Subcutaneous adipose tissue (tissue), 4 donors: Measurements from ENCODE around the gene SPOCK1. TPM values are rescaled to one million over a fixed set of nuclear protein-coding genes. Genes with fewer than 3 reads are reported as not detected.

Experiments used
- total RNA-seq, 4 donors: library from RNA; depleted of rRNA; stranded (reverse); fragments of >200 nt; gene quantifications; one replicate each; pipeline ENCODE4 v1.1.0, GENCODE V29; 2016
- TF ChIP-seq, protein P1 (sequence below): fragments of 450-650 bp; IDR thresholded peaks from one replicate; pipeline ENCODE4 v1.5.1; 2016; ENCODE audit warnings: low read depth, mild to moderate bottlenecking, control low read depth, antibody characterized with exemption, moderate library complexity

Gene SPOCK1
- total RNA-seq, 4 donors from 2014 or later = 55.2 to 84.6 (median 70.1) TPM

DNA sequence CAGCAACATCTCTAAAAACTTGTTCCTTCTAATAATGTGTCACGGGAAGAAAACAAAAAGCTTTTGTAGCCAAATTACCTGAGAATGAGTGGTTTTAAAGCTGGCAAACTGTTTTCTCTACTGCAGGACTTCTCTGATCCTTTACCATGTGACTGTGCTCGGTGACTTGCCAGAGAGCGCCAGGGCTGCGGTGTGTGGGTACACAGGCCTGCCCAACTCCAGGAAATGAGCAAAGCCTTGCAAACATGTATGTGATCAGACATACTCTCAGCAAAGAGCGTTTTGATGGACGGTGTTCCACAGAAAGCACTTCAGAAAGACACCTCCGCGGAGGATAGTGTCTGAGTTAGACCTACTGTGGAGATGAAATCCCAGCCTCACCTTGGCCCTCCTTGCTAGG lies 157.3 kb downstream of the SPOCK1 start:
- TF ChIP-seq, protein P1, sequence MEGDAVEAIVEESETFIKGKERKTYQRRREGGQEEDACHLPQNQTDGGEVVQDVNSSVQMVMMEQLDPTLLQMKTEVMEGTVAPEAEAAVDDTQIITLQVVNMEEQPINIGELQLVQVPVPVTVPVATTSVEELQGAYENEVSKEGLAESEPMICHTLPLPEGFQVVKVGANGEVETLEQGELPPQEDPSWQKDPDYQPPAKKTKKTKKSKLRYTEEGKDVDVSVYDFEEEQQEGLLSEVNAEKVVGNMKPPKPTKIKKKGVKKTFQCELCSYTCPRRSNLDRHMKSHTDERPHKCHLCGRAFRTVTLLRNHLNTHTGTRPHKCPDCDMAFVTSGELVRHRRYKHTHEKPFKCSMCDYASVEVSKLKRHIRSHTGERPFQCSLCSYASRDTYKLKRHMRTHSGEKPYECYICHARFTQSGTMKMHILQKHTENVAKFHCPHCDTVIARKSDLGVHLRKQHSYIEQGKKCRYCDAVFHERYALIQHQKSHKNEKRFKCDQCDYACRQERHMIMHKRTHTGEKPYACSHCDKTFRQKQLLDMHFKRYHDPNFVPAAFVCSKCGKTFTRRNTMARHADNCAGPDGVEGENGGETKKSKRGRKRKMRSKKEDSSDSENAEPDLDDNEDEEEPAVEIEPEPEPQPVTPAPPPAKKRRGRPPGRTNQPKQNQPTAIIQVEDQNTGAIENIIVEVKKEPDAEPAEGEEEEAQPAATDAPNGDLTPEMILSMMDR = no peak

DNA sequence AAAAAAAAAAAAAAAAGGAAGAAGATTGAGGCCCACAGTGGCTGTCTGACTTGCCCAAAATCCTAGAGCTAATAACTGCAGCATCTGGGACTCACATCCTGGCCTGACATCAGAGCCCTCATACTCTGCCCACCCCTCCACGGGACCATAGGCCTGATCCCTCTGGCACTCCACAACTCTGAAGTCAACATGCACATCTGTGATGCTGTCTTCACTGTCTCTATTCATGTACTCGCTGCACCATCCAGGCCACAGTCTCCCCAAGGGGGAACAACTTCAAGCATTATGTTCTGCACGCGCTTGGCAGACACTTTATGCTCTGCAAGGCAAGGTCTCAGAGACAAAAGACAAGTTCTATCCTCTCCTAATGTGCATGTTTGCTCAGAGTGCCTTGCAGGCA lies 158.2 kb downstream of the SPOCK1 start:
- TF ChIP-seq, protein P1 = no peak

DNA sequence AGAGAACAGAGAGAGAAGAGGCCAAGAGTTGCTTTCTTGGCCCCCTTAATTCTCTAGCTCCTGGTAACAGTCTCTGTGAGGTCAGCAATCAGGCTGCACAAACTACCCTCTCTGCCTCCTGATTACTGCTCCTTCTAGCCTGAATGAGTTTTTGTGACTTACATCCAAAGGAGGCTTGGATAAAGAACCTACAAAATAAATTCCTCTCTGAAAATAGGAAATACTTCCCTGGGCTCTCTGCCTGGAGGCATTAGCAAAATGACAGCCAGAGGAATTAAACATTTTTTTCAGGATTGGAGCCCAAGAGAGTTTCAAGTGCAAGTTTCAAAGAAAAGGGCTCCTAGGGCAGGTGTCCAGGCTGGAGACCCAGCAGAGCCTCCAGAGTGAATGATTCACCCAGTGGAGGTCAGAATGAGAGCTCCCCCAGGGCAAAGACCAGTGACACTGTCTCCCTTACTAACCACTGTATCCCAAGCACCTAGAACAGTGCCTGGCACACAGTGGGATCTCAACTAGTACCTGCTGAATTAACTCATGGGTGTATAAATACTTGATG lies 162.5 kb downstream of the SPOCK1 start:
- TF ChIP-seq, protein P1 = no peak

DNA sequence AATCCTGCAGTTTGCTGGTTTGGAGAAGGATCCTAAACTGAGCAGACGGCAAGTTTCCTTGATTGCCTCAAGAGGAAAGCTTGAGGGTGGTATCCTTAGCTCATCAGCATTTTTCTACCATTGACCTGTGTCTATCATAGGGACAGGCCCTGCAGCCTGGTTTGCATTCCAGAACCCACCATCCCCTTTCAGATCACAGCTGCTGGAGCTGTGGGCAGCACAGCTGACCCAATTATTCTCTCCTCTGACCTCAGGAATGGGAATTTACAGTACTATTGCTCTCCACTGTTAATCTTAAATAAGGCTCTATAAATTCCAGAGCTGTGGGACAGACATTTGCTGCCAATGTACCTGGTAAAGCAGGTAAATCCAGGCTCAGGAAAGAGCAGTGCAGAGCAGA lies 163.0 kb downstream of the SPOCK1 start:
- TF ChIP-seq, protein P1 = no peak

DNA sequence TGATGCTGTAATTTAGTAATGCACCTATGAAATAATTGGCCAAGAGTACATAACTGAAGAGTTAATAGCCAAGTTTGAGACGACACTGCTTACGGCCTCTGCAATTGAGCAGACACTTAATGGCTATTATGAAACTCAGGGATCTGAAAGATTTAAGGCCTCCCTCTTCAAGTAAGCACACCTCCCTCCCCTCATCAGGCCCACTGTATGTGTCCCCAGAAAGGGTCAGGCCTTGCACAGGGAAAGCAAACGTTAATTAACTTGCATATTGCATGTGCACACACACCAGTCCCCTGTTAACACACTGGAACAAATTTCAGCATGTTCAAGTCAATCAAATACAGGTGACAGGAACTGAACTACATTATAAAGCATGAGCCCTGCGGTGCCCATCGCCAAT lies 163.6 kb downstream of the SPOCK1 start:
- TF ChIP-seq, protein P1 = no peak

DNA sequence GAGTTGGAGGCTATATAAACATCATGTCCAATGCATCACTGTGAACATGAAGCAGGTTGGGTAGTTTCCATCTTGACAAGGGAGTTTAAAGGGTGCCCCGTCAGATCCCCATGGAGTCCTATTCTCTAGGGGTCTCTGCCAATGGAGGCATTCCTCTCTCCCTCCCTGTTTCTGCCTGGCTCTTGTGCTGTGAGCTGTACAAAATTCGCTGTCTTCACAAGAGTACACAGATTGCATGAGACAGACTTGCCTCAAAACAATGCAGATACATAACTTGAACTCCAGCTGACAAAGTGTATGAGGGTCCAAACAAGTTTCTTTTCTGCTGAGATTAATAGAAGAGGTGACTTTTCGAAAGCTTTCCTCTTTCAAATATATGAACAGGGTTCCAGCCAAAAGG lies 165.2 kb downstream of the SPOCK1 start:
- TF ChIP-seq, protein P1 = no peak

DNA sequence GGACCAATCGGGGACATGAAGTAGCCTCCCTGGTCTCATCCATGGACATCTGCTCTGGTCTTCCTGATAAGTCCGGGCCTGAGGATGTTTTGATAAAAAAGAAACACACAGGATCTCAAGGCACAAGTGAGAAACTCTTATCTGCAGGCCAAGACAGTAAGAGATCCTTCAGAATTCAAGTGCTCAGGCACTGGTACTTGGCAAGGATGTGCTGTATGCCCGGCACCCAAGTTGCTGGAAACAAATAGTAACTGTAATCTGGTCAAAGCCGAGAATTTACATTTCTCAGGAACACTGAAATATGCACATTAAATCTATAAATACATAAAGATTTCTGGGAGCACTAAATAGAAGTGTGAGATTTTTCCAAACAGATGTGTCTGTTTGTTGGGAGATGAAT lies 165.7 kb downstream of the SPOCK1 start:
- TF ChIP-seq, protein P1 = no peak
